HepG2 (cell line): Measurements from ENCODE around the gene TNP2. TPM values are rescaled to one million over a fixed set of nuclear protein-coding genes. Genes with fewer than 3 reads are reported as not detected.

Experiments
- AGO2 ChIP-seq: fragments of 200-400 bp; formaldehyde crosslinking; optimal IDR thresholded peaks from 2 replicates; pipeline ENCODE3; 2017; ENCODE audit warnings: mild to moderate bottlenecking, low read depth, low read length, moderate library complexity
- GTF2F1 ChIP-seq: fragments of 150-350 bp; IDR thresholded peaks from 2 replicates; pipeline ENCODE4 v1.6.1; 2014; ENCODE audit warnings: low read length
- HOXA7 ChIP-seq: sonication (generic); formaldehyde crosslinking; IDR thresholded peaks from 2 replicates; pipeline ENCODE4 v1.8.1; 2022; ENCODE audit warnings: mild to moderate bottlenecking, missing genetic modification reagents, moderate library complexity
- IKZF1 ChIP-seq: fragments of 450-650 bp; IDR thresholded peaks from 2 replicates; pipeline ENCODE4 v1.7.1; 2016
- KDM3A ChIP-seq: IDR thresholded peaks from 2 replicates; pipeline ENCODE4 v1.6.1; 2018; ENCODE audit warnings: low read depth, missing compliant biosample characterization
- MEIS2 ChIP-seq: sonication (generic); formaldehyde crosslinking; IDR thresholded peaks from 2 replicates; pipeline ENCODE4 v1.9.0; 2021; ENCODE audit warnings: mild to moderate bottlenecking, missing genetic modification reagents
- NR2C2 ChIP-seq: sonication (generic); formaldehyde crosslinking; IDR thresholded peaks from 2 replicates; pipeline ENCODE4 v1.4.0; 2020; ENCODE audit warnings: missing genetic modification reagents, mild to moderate bottlenecking, moderate library complexity, borderline replicate concordance
- TRIM24 ChIP-seq: sonication (generic); formaldehyde crosslinking; IDR thresholded peaks from 2 replicates; pipeline ENCODE4 v1.8.0; 2022; ENCODE audit warnings: mild to moderate bottlenecking, missing genetic modification reagents
- XRCC5 ChIP-seq: fragments of 200-400 bp; formaldehyde crosslinking; optimal IDR thresholded peaks from 2 replicates; pipeline ENCODE3; 2017; ENCODE audit warnings: mild to moderate bottlenecking, low read length
- ZBTB33 ChIP-seq: sonication (generic); formaldehyde crosslinking; IDR thresholded peaks from 2 replicates; pipeline ENCODE4 v1.4.0; 2020; ENCODE audit warnings: missing genetic modification reagents
- ZNF205 ChIP-seq: IDR thresholded peaks from 2 replicates; pipeline ENCODE4 v1.6.1; 2018; ENCODE audit warnings: missing biosample characterization, missing genetic modification reagents
- ZNF484 ChIP-seq: sonication (generic); formaldehyde crosslinking; IDR thresholded peaks from 2 replicates; pipeline ENCODE4 v1.5.1; 2020; ENCODE audit warnings: mild to moderate bottlenecking, low read depth, missing genetic modification reagents, borderline replicate concordance
- ZNF567 ChIP-seq: sonication (generic); formaldehyde crosslinking; IDR thresholded peaks from 2 replicates; pipeline ENCODE4 v1.8.1; 2023; ENCODE audit warnings: mild to moderate bottlenecking, missing genetic modification reagents, borderline replicate concordance
- ZNF572 ChIP-seq: sonication (generic); formaldehyde crosslinking; IDR thresholded peaks from 2 replicates; pipeline ENCODE4 v1.5.1; 2020; ENCODE audit warnings: mild to moderate bottlenecking, missing genetic modification reagents
- ZNF816 ChIP-seq: sonication (generic); formaldehyde crosslinking; IDR thresholded peaks from 2 replicates; pipeline ENCODE4 v1.8.0; 2022; ENCODE audit warnings: missing genetic modification reagents, mild to moderate bottlenecking, borderline replicate concordance
- ZSCAN30 ChIP-seq: sonication (generic); formaldehyde crosslinking; IDR thresholded peaks from 2 replicates; pipeline ENCODE4 v1.5.0; 2020; ENCODE audit warnings: mild to moderate bottlenecking, missing genetic modification reagents
- polyA plus RNA-seq, 8 experiments: library from polyadenylated mRNA; depleted of rRNA in 3 of 8; stranded (reverse) in 7 of 8; unstranded in 1 of 8; fragments of >200 nt; fragmentation: Illumina TruSeq in 4 of 8; extraction: Trizol in 4 of 8; gene quantifications; 2 replicates each; pipeline versions ENCODE4 v1.2.1 to v1.2.3, GENCODE V29; 2011 to 2016; ENCODE audit warnings: low read depth in 4 of 8, missing spikeins in 1 of 8, mixed read lengths in 1 of 8; ENCODE audit not compliant: insufficient read depth in 1 of 8
- total RNA-seq, 5 experiments: library from RNA; depleted of rRNA; stranded (reverse); fragments of >200 nt; fragmentation: Illumina TruSeq; extraction: Trizol; gene quantifications; 2 replicates each; pipeline ENCODE4 v1.2.3, GENCODE V29; 2016; ENCODE audit warnings: low read depth in 1 of 5
- TF ChIP-seq, protein P1 (sequence below): IDR thresholded peaks from 2 replicates; pipeline ENCODE4 v1.6.1; 2016; ENCODE audit warnings: low read depth, borderline replicate concordance
- TF ChIP-seq, protein P2 (sequence below): sonication (generic); formaldehyde crosslinking; IDR thresholded peaks from 2 replicates; pipeline ENCODE4 v1.8.0; 2022; ENCODE audit warnings: missing genetic modification reagents, mild to moderate bottlenecking, inconsistent platforms, borderline replicate concordance
- TF ChIP-seq, protein P3 (sequence below): sonication (generic); formaldehyde crosslinking; IDR thresholded peaks from 2 replicates; pipeline ENCODE4 v1.4.0; 2020; ENCODE audit warnings: missing genetic modification reagents, borderline replicate concordance

The TNP2 gene
- total and polyA plus RNA-seq, 2 of the 13 experiments (the other 11 are each of a cell fraction or from before 2014, with no cell fraction given), result not detected

DNA sequence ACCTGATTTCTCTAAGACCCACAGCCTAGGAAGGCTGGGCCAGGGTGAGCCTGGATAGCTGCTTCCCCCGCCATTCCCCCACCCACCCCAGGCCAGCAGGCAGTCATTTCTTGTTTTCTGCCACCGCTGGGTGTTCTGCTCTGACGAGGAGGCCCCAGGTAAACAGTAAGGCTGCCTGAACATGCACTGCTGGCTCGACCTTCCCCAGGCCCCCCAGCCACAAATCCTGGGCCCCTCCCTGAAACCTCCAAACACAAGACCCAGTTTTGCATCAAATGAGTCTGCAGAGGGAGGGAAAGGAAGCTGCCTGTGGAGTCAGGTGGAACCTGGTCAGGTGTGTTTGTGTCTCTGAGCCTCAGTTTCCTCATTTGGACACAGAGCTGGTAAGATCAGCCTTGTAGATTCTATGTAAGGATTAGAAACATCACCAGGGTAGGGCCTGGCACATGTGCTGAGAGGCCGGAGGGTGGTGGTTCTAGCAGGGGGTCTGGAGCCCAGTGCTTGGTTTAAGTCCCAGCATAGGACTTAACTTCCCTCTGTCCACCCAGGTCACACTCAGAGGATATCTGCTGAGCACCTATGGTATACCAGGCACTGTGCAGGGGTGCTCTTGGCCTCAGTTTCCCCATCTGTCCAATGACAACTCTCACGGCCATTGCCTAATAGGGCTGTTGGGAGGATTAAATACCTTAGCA, 30.9 kb upstream of the TNP2 start (continued):
- TF ChIP-seq XRCC5, result no peak
- no peak for TF ChIP-seq AGO2
- no peak for TF ChIP-seq ZSCAN30 (CRISPR knock-in tag)
- 0 out of 2 replicates have a peak, but pooled peaks have one; percentile 28 for TF ChIP-seq ZNF567 (CRISPR knock-in tag)
- TF ChIP-seq NR2C2 (CRISPR knock-in tag), result no peak
- TF ChIP-seq ZBTB33 (CRISPR knock-in tag), result peak; percentile 9; the same call in 1 of the 2 replicates
- no peak for TF ChIP-seq TRIM24 (CRISPR knock-in tag)
- TF ChIP-seq, protein P1, sequence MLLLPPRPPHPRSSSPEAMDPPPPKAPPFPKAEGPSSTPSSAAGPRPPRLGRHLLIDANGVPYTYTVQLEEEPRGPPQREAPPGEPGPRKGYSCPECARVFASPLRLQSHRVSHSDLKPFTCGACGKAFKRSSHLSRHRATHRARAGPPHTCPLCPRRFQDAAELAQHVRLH (CRISPR knock-in tag), result no peak; the same call in 1 of the 2 replicates
- no peak for TF ChIP-seq KDM3A (CRISPR knock-in tag)
- TF ChIP-seq ZNF484 (CRISPR knock-in tag), result no peak
- TF ChIP-seq ZNF816 (CRISPR knock-in tag), result no peak
- TF ChIP-seq IKZF1, result no peak
- 0 out of 2 replicates have a peak, but pooled peaks have one; percentile 43 for TF ChIP-seq ZNF572 (CRISPR knock-in tag)
- TF ChIP-seq, protein P2, sequence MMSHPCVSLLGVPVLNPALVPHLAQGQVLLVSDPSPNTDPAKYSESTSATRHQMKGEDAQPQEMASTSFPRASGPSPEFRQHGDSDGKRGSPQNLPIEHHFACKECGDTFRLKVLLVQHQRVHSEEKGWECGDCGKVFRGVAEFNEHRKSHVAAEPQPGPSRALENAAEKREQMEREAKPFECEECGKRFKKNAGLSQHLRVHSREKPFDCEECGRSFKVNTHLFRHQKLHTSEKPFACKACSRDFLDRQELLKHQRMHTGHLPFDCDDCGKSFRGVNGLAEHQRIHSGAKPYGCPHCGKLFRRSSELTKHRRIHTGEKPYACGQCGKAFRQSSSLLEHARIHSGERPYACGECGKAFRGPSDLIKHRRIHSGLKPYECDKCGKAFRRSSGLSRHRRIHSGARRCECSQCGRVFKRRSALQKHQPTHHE, result 0 out of 2 replicates have a peak, but pooled peaks have one; percentile 60
- TF ChIP-seq MEIS2 (CRISPR knock-in tag), result no peak
- TF ChIP-seq GTF2F1, result no peak
- TF ChIP-seq ZNF205 (CRISPR knock-in tag), result no peak
- TF ChIP-seq HOXA7 (CRISPR knock-in tag), result no peak
- TF ChIP-seq, protein P3, sequence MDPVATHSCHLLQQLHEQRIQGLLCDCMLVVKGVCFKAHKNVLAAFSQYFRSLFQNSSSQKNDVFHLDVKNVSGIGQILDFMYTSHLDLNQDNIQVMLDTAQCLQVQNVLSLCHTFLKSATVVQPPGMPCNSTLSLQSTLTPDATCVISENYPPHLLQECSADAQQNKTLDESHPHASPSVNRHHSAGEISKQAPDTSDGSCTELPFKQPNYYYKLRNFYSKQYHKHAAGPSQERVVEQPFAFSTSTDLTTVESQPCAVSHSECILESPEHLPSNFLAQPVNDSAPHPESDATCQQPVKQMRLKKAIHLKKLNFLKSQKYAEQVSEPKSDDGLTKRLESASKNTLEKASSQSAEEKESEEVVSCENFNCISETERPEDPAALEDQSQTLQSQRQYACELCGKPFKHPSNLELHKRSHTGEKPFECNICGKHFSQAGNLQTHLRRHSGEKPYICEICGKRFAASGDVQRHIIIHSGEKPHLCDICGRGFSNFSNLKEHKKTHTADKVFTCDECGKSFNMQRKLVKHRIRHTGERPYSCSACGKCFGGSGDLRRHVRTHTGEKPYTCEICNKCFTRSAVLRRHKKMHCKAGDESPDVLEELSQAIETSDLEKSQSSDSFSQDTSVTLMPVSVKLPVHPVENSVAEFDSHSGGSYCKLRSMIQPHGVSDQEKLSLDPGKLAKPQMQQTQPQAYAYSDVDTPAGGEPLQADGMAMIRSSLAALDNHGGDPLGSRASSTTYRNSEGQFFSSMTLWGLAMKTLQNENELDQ (CRISPR knock-in tag), result no peak
